IMR-90 (cell line): ENCODE results near the gene P2RX7. TPM values are rescaled to one million over a fixed set of nuclear protein-coding genes. Genes with fewer than 3 reads are reported as not detected.

Source experiments
- ATAC-seq: fragments of 200-7000 bp; cut with Tn5 transposase; 2 replicates; pipeline ENCODE4 v1.9.1; 2020; ENCODE audit warnings: low read depth, mild to moderate bottlenecking, moderate library complexity
- BruUV-seq: library from RNA; stranded (reverse); fragments of 400-500 nt; replicated peaks from 2 replicates; lab custom pipeline; 2021; lab: Mats Ljungman, UMichigan
- CTCF ChIA-PET: fragments of 300-600 bp; formaldehyde crosslinking; extraction: SDS; loops from one replicate; lab custom pipeline; 2021; ENCODE audit warnings: antibody characterized with exemption; lab: Yijun Ruan, JAX
- POLR2A ChIA-PET: fragments of 300-600 bp; sonication (Branson Sonifier 250); formaldehyde crosslinking; loops from one replicate; lab custom pipeline; 2022; ENCODE audit warnings: antibody characterized with exemption; ENCODE audit not compliant: unreplicated experiment; lab: Charles Lee
- DNase-seq: peaks from one replicate; pipeline ENCODE4 v3.0.0; 2013
- H2AFZ ChIP-seq: replicated peaks from 2 replicates; pipeline ENCODE3; 2013; ENCODE audit warnings: low read length, mild to moderate bottlenecking; ENCODE audit not compliant: poor library complexity
- H2AK5ac ChIP-seq: 2 replicates; pipeline ENCODE4 v1.6.1; 2013; ENCODE audit warnings: low read depth, low read length, inconsistent platforms
- H2AK9ac ChIP-seq: replicated peaks from 2 replicates; pipeline ENCODE3; 2013; ENCODE audit warnings: mild to moderate bottlenecking, low read depth, low read length, moderate library complexity; ENCODE audit not compliant: poor library complexity
- H2BK120ac ChIP-seq: 2 replicates; pipeline ENCODE4 v1.6.1; 2013; ENCODE audit warnings: low read depth, low read length, inconsistent platforms
- H2BK15ac ChIP-seq: 3 replicates; pipeline ENCODE4 v1.6.1; 2013; ENCODE audit warnings: low read depth, low read length, inconsistent platforms
- H2BK20ac ChIP-seq: 2 replicates; pipeline ENCODE4 v1.6.1; 2013; ENCODE audit warnings: low read depth, mild to moderate bottlenecking, inconsistent platforms, low read length, moderate library complexity
- H2BK5ac ChIP-seq: 2 replicates; pipeline ENCODE4 v1.6.1; 2013; ENCODE audit warnings: mild to moderate bottlenecking, low read depth, low read length, inconsistent platforms; ENCODE audit not compliant: poor library complexity, severe bottlenecking
- H3K14ac ChIP-seq: replicated peaks from 2 replicates; pipeline ENCODE4 v1.6.1; 2013; ENCODE audit warnings: low read depth, low read length, inconsistent platforms
- H3K18ac ChIP-seq: 2 replicates; pipeline ENCODE4 v1.6.1; 2013; ENCODE audit warnings: low read depth, low read length, control low read depth
- H3K23ac ChIP-seq: 2 replicates; pipeline ENCODE4 v1.6.1; 2013; ENCODE audit warnings: low read depth, low read length, inconsistent platforms
- H3K27ac ChIP-seq: 2 replicates; pipeline ENCODE4 v1.5.1; 2013; ENCODE audit warnings: mild to moderate bottlenecking, control low read depth, low read length; ENCODE audit not compliant: insufficient read depth
- H3K27me3 ChIP-seq: 2 replicates; pipeline ENCODE4 v1.6.1; 2013; ENCODE audit warnings: low read length; ENCODE audit not compliant: control insufficient read depth, insufficient read depth
- H3K36me3 ChIP-seq: 2 replicates; pipeline ENCODE4 v1.6.1; 2013; ENCODE audit warnings: low read length, mixed read lengths; ENCODE audit not compliant: control insufficient read depth, insufficient read depth
- H3K4ac ChIP-seq: 2 replicates; pipeline ENCODE4 v1.6.1; 2013; ENCODE audit warnings: low read depth, low read length, inconsistent platforms
- H3K4me1 ChIP-seq: 2 replicates; pipeline ENCODE4 v1.6.1; 2013; ENCODE audit warnings: low read length, mixed read lengths; ENCODE audit not compliant: control insufficient read depth, insufficient read depth
- H3K4me2 ChIP-seq: 2 replicates; pipeline ENCODE4 v1.6.1; 2013; ENCODE audit warnings: low read depth, mild to moderate bottlenecking, control low read depth, low read length, moderate library complexity
- H3K4me3 ChIP-seq: 2 replicates; pipeline ENCODE4 v1.5.1; 2013; ENCODE audit warnings: low read depth, mild to moderate bottlenecking, control low read depth, low read length, moderate library complexity; ENCODE audit not compliant: insufficient read depth
- H3K56ac ChIP-seq: 2 replicates; pipeline ENCODE4 v1.6.1; 2013; ENCODE audit warnings: low read length, inconsistent platforms; ENCODE audit not compliant: insufficient read depth; ENCODE audit errors: extremely low read depth
- H3K79me1 ChIP-seq, 2 experiments: 2 replicates each; pipeline ENCODE4 v1.6.1; 2013; ENCODE audit warnings: low read length in 2 of 2, inconsistent platforms in 1 of 2, low read depth in 1 of 2
- H3K9ac ChIP-seq: 2 replicates; pipeline ENCODE4 v1.6.1; 2013; ENCODE audit warnings: low read depth, low read length, control low read depth
- H3K9me1 ChIP-seq: 2 replicates; pipeline ENCODE4 v1.6.1; 2013; ENCODE audit warnings: low read length, inconsistent platforms; ENCODE audit not compliant: insufficient read depth
- H3K9me3 ChIP-seq: 2 replicates; pipeline ENCODE4 v1.6.1; 2013; ENCODE audit warnings: low read length; ENCODE audit not compliant: control insufficient read depth, insufficient read depth
- H4K20me1 ChIP-seq: 2 replicates; pipeline ENCODE4 v1.6.1; 2013; ENCODE audit warnings: low read length, inconsistent platforms; ENCODE audit not compliant: insufficient read depth
- H4K5ac ChIP-seq: 2 replicates; pipeline ENCODE4 v1.6.1; 2013; ENCODE audit warnings: mild to moderate bottlenecking, low read depth, low read length, control low read depth
- H4K8ac ChIP-seq, 2 experiments: 2 replicates each; pipeline ENCODE4 v1.6.1; 2013; ENCODE audit warnings: low read depth in 2 of 2, low read length in 2 of 2, control low read depth in 1 of 2, inconsistent platforms in 1 of 2
- H4K91ac ChIP-seq: 2 replicates; pipeline ENCODE4 v1.6.1; 2013; ENCODE audit warnings: low read depth, low read length, inconsistent platforms; ENCODE audit not compliant: insufficient read depth
- POLR2A ChIP-seq: IDR thresholded peaks from 2 replicates; pipeline ENCODE4 v1.6.1; 2012; ENCODE audit warnings: mild to moderate bottlenecking, low read depth, low read length
- RCOR1 ChIP-seq: IDR thresholded peaks from 2 replicates; pipeline ENCODE4 v1.6.1; 2012; ENCODE audit warnings: mild to moderate bottlenecking, low read length, improper control_type of control experiment; ENCODE audit not compliant: insufficient replicate concordance
- RFX5 ChIP-seq: IDR thresholded peaks from 2 replicates; pipeline ENCODE4 v1.8.0; 2012; ENCODE audit warnings: low read depth, mild to moderate bottlenecking, low read length, moderate library complexity
- WGBS, 2 experiments: methylation state at CpG; one replicate each; pipeline versions ENCODE4 v1.1.5 to v1.1.7; 2013; ENCODE audit warnings: missing lambda C conversion rate in 2 of 2; ENCODE audit not compliant: insufficient read length in 1 of 2; ENCODE audit errors: extremely low coverage in 2 of 2; 5-methylcytosine and 5-hydroxymethylcytosine counted together
- dilution Hi-C: fragments of 300-500 bp; cut with HindIII; formaldehyde crosslinking; loops from one replicate; pipeline ENCODE4 v1.14.3; 2018; ENCODE audit warnings: low sequenced_read_pairs; ENCODE audit not compliant: unreplicated experiment
- in situ Hi-C: fragments of 300-500 bp; cut with MboI; formaldehyde crosslinking; loops from 3 replicates; pipeline ENCODE4 v1.14.3; 2019; ENCODE audit warnings: low sequenced_read_pairs, inconsistent platforms, mixed read lengths
- intact Hi-C: fragments of 100-400 bp; cut with micrococcal nuclease; formaldehyde crosslinking; loops from 2 replicates; pipeline ENCODE4 v1.10.0; 2022
- polyA plus RNA-seq, 3 experiments: library from polyadenylated mRNA; depleted of rRNA; stranded (reverse); fragments of >200 nt; gene quantifications; 2 replicates each; pipeline ENCODE4 v1.2.3, GENCODE V29; 2012; ENCODE audit warnings: low replicate concordance in 1 of 3
- total RNA-seq: library from RNA; depleted of rRNA; stranded (reverse); fragments of >200 nt; gene quantifications from 2 replicates; pipeline ENCODE4 v1.2.3, GENCODE V29; 2012

Gene P2RX7
- total and polyA plus RNA-seq, 2 of the 4 experiments (the other 2 are of a cell fraction) = 0.07 to 0.18 TPM

DNA sequence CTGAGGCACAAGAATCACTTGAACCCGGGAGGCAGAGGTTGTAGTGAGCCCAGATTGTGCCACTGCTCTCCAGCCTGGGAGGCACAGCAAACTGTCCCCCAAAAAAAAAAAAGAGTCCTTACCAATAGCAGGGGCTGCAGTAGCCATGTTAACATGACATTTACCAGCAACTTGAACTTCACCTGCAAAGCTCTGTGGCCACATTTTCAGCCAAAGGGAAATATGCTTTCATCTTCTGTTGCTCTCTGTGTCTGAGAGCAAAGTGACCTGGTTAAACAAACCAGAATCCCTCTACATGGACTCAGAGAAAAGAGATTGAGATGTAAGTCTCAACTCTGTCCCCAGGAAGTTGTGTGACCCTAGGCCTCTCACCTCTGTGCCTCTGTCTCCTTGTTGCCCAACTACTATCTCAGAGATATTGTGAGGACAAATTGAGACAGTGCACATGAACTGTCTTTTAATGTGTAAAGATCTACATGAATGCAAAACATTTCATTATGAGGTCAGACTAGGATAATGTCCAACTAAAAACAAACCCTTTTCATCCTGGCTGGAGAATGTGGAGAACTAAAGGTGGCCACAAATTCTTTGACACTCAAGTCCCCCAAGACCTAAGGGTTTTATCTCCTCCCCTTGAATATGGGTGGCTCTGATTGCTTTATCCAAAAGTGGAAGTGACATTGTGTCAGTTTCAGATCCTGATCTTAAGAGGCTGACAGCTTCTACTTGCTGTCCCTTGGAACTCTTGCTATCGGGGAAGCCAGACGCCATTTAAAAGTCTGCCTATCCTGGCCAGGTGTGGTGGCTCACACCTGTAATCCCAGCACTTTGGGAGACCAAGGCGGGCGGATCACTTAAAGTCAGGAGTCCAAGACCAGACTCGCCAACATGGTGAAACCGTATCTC is 52.6 kb downstream of the P2RX7 start:
- H3K23ac ChIP-seq = no peak overlapping the region
- no peak overlapping the region for H2BK120ac ChIP-seq
- CTCF ChIA-PET = no interaction called here
- no TSS peak for BruUV-seq
- H3K36me3 ChIP-seq = no peaks in the 10 kb centered on the region
- H3K9ac ChIP-seq = no peak overlapping the region
- H3K4me1 ChIP-seq = peaks cover 3% of the 10 kb centered on the region; the same call in 1 of the 2 replicates
- no peak overlapping the region for H2BK5ac ChIP-seq
- H4K20me1 ChIP-seq = no peaks in the 10 kb centered on the region
- no peak overlapping the region for H2AFZ ChIP-seq
- H3K9me1 ChIP-seq = peaks cover 6% of the 10 kb centered on the region
- no peak overlapping the region for H2AK9ac ChIP-seq
- H3K4ac ChIP-seq = no peak overlapping the region
- H4K5ac ChIP-seq = no peak overlapping the region
- no peak overlapping the region for H3K56ac ChIP-seq
- dilution Hi-C loops (no loop called here), intact Hi-C loops (no loop called here), in situ Hi-C loops (no loop called here)
- no peaks in the 10 kb centered on the region for H3K79me1 ChIP-seq
- no peak overlapping the region for H4K91ac ChIP-seq
- no peak for DNase-seq
- H3K9me3 ChIP-seq = no peaks in the 10 kb centered on the region
- POLR2A ChIA-PET = no interaction called here
- no peak overlapping the region for H3K18ac ChIP-seq
- no peak overlapping the region for H3K4me3 ChIP-seq
- TF ChIP-seq RFX5 (no peak), POLR2A (no peak), RCOR1 (no peak)
- H2BK15ac ChIP-seq = no peak overlapping the region
- no peak overlapping the region; the same call in 1 of the 2 replicates for H2AK5ac ChIP-seq
- no peak overlapping the region for H3K14ac ChIP-seq
- 89% methylated on average over 3 of the region's 7 CpGs; no CpG with 5 or more reads in 1 of the 2 experiments for WGBS, 2 experiments
- no peak overlapping the region for H2BK20ac ChIP-seq
- no peak overlapping the region for H4K8ac ChIP-seq
- H3K27ac ChIP-seq = no peak overlapping the region
- peak; percentile 50 for ATAC-seq
- no peaks in the 10 kb centered on the region for H3K27me3 ChIP-seq
- H3K4me2 ChIP-seq = no peak overlapping the region
